HFFc6 (cell line): Measurements from ENCODE around the gene PRAF2. TPM values are rescaled to one million over a fixed set of nuclear protein-coding genes. Genes with fewer than 3 reads are reported as not detected.

Source experiments
- DNase-seq: peaks from one replicate; pipeline ENCODE4 v3.0.0-alpha.2; 2018
- H3K27ac Mint-ChIP-seq: 2 replicates; pipeline ENCODE4 v1.8.0; 2020; ENCODE audit warnings: mild to moderate bottlenecking, mixed read lengths
- H3K27me3 Mint-ChIP-seq: 2 replicates; pipeline ENCODE4 v1.8.0; 2021; ENCODE audit warnings: mild to moderate bottlenecking, moderate library complexity, mixed read lengths; ENCODE audit not compliant: insufficient read depth
- H3K36me3 Mint-ChIP-seq: 2 replicates; pipeline ENCODE4 v1.8.0; 2021; ENCODE audit warnings: low read depth, mixed read lengths
- H3K4me1 Mint-ChIP-seq: 2 replicates; pipeline ENCODE4 v1.8.0; 2020; ENCODE audit warnings: low read depth, mixed read lengths
- H3K4me3 Mint-ChIP-seq: 2 replicates; pipeline ENCODE4 v1.8.0; 2020; ENCODE audit warnings: mild to moderate bottlenecking, moderate library complexity, mixed read lengths
- H3K9me3 Mint-ChIP-seq: 2 replicates; pipeline ENCODE4 v1.8.0; 2020; ENCODE audit warnings: mild to moderate bottlenecking, mixed read lengths
- CTCF ChIP-seq: fragments of 200-600 bp; sonication (generic); IDR thresholded peaks from 2 replicates; pipeline ENCODE4 v1.5.0; 2021; ENCODE audit warnings: antibody characterized with exemption, mild to moderate bottlenecking
- total RNA-seq, 6 experiments: library from RNA; stranded (reverse); fragmentation: NEBNext Ultra II Directional; extraction: Animal tissue kit (Norgen Biotek cat#: 25700); gene quantifications; 2 replicates in 1 of 6; 3 replicates in 5 of 6; pipeline ENCODE4 v1.2.3, GENCODE V29; 2021

Gene PRAF2
- total RNA-seq, 6 experiments from 2014 or later = 68.0 to 100 (median 76.7) TPM

DNA sequence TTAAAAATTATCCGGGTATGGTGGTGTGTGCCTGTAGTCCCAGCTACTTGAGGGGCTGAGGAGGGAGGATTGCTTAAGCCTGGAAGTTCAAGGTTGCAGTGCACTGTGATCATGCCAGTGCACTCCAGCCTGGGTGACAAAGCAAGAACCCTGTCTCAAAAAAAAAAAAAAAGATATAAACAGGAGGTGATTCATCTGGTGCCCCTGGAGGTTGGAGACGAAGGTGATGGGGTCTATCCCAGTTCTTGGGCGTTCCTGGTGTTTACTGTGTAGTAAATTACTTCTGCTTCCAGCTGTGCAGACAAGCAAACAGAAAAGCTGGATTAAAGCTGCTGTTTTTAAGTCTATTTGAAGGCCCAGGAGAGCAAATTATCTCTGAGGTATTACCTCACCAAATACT, 29.8 kb upstream of the PRAF2 start:
- no peaks in the 10 kb centered on the region for H3K9me3 Mint-ChIP-seq
- TF ChIP-seq CTCF = no peak
- no peak overlapping the region for H3K27ac Mint-ChIP-seq

GRCh38 chrX:49102190-49102589, 28.4 kb upstream of the PRAF2 start:
- Mint-ChIP-seq H3K4me3 (no peak overlapping the region), H3K9me3 (no peaks in the 10 kb centered on the region), H3K4me1 (no peaks in the 10 kb centered on the region), H3K27ac (no peak overlapping the region; the same call in 1 of the 2 replicates), H3K27me3 (peaks cover 2% of the 10 kb centered on the region; the same call in 1 of the 2 replicates), H3K36me3 (no peaks in the 10 kb centered on the region)
- DNase-seq = no peak
- TF ChIP-seq CTCF = no peak

More for the DNA sequence above, 29.8 kb upstream of the PRAF2 start:
- Mint-ChIP-seq H3K4me1 (no peaks in the 10 kb centered on the region), H3K4me3 (no peak overlapping the region), H3K36me3 (no peaks in the 10 kb centered on the region), H3K27me3 (peaks cover 2% of the 10 kb centered on the region; the same call in 1 of the 2 replicates)
- no peak for DNase-seq

- H3K27ac Mint-ChIP-seq = peak overlapping the region; percentile 52; the same call in 1 of the 2 replicates
- peak overlapping the region; percentile 92 for H3K4me3 Mint-ChIP-seq
- no peaks in the 10 kb centered on the region for H3K4me1 Mint-ChIP-seq
- TF ChIP-seq CTCF = peak; percentile 27; the same call in 1 of the 2 replicates
- no peaks in the 10 kb centered on the region for H3K36me3 Mint-ChIP-seq
- no peaks in the 10 kb centered on the region for H3K9me3 Mint-ChIP-seq
- H3K27me3 Mint-ChIP-seq = peaks cover 2% of the 10 kb centered on the region; the same call in 1 of the 2 replicates
- no peak for DNase-seq
Measured at GRCh38 chrX:49101629-49101984, 27.8 kb upstream of the PRAF2 start.

- peaks cover 2% of the 10 kb centered on the region; the same call in 1 of the 2 replicates for H3K27me3 Mint-ChIP-seq
- DNase-seq = peak; percentile 82
- H3K36me3 Mint-ChIP-seq = no peaks in the 10 kb centered on the region
- TF ChIP-seq CTCF = no peak
- H3K9me3 Mint-ChIP-seq = no peaks in the 10 kb centered on the region
- peak overlapping the region; percentile 92 for H3K4me3 Mint-ChIP-seq
- H3K27ac Mint-ChIP-seq = peak overlapping the region; percentile 74
- no peaks in the 10 kb centered on the region for H3K4me1 Mint-ChIP-seq
Measured at GRCh38 chrX:49100704-49101628, 27.2 kb upstream of the PRAF2 start.

DNA sequence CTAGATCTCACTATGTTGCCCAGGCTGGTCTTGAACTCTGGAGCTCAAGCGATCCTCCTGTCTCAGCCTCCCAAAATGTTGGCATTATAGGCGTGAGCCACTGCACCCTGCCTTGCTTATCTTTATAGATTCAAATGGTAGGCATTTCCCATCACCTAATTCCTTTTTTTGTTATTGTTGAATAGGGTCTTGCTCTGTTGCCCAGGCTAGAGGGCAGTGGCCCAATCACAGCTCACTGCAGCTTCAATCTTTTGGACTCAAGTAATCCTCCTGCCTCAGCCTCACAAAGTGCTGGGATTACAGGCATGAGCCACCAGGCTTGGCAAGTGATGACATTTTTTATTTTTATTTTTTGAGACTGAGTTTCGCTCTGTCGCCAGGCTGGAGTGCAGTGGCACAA, 22.6 kb upstream of the PRAF2 start:
- Mint-ChIP-seq H3K9me3 (no peaks in the 10 kb centered on the region), H3K4me1 (no peaks in the 10 kb centered on the region), H3K36me3 (no peaks in the 10 kb centered on the region), H3K27me3 (peaks cover 2% of the 10 kb centered on the region; the same call in 1 of the 2 replicates), H3K27ac (no peak overlapping the region), H3K4me3 (no peak overlapping the region)
- DNase-seq = no peak
- TF ChIP-seq CTCF = no peak
